Common myeloid progenitor, CD34-positive (primary cell): ENCODE data around the gene PMP22.

Experiments used
- CTCF ChIA-PET: fragments of 350-600 bp; sonication (Branson Sonifier 250); formaldehyde crosslinking; loops from one replicate; lab custom pipeline; 2021; ENCODE audit warnings: antibody characterized with exemption; lab: Charles Lee
- POLR2A ChIA-PET: fragments of 350-600 bp; sonication (Branson Sonifier 250); formaldehyde crosslinking; loops from one replicate; lab custom pipeline; 2021; ENCODE audit warnings: antibody characterized with exemption; lab: Charles Lee
- DNase-seq, 3 donors: peaks; one replicate each; pipeline versions ENCODE4 v3.0.0 to v3.0.0-alpha.2; 2013
- H3K27ac ChIP-seq, 2 experiments: 1 replicate in 1 of 2; 2 replicates in 1 of 2; pipeline ENCODE4 v1.7.0; 2013; ENCODE audit warnings: inconsistent platforms in 2 of 2, low read length in 2 of 2, mild to moderate bottlenecking in 2 of 2, low read depth in 1 of 2, moderate library complexity in 1 of 2; ENCODE audit not compliant: severe bottlenecking in 2 of 2, insufficient read depth in 1 of 2, poor library complexity in 1 of 2
- H3K27me3 ChIP-seq, 5 experiments: replicated peaks in 2 of 5; 1 replicate in 3 of 5; 2 replicates in 2 of 5; pipeline versions ENCODE4 v1.6.1 to v1.7.0; 2013; ENCODE audit warnings: low read length in 4 of 5, mild to moderate bottlenecking in 2 of 5, moderate library complexity in 2 of 5, inconsistent platforms in 1 of 5; ENCODE audit not compliant: insufficient read depth in 5 of 5, control insufficient read depth in 4 of 5
- H3K36me3 ChIP-seq, 4 experiments: 1 replicate in 2 of 4; 2 replicates in 2 of 4; pipeline versions ENCODE4 v1.6.1 to v1.7.0; 2013; ENCODE audit warnings: low read length in 3 of 4, control low read depth in 1 of 4, mild to moderate bottlenecking in 1 of 4; ENCODE audit not compliant: control insufficient read depth in 4 of 4, insufficient read depth in 4 of 4
- H3K4me1 ChIP-seq, 4 experiments: 1 replicate in 3 of 4; 2 replicates in 1 of 4; pipeline versions ENCODE4 v1.6.1 to v1.7.1; 2013; ENCODE audit warnings: low read length in 3 of 4, mild to moderate bottlenecking in 3 of 4, control low read depth in 1 of 4, inconsistent platforms in 1 of 4, moderate library complexity in 1 of 4; ENCODE audit not compliant: control insufficient read depth in 4 of 4, insufficient read depth in 4 of 4; ENCODE audit errors: control extremely low read depth in 1 of 4
- H3K4me3 ChIP-seq, 7 experiments: 1 replicate in 4 of 7; 2 replicates in 3 of 7; pipeline versions ENCODE4 v1.5.1 to v1.7.0; 2013; ENCODE audit warnings: mild to moderate bottlenecking in 7 of 7, low read length in 6 of 7, moderate library complexity in 6 of 7, inconsistent platforms in 2 of 7, low read depth in 2 of 7, control low read depth in 1 of 7; ENCODE audit not compliant: insufficient read depth in 4 of 7, control insufficient read depth in 1 of 7; ENCODE audit errors: extremely low read depth in 1 of 7
- H3K9me3 ChIP-seq, 5 experiments: 1 replicate in 4 of 5; 2 replicates in 1 of 5; pipeline versions ENCODE4 v1.6.1 to v1.7.1; 2013; ENCODE audit warnings: low read length in 4 of 5, mild to moderate bottlenecking in 2 of 5, inconsistent platforms in 1 of 5, low read depth in 1 of 5, moderate library complexity in 1 of 5; ENCODE audit not compliant: control insufficient read depth in 4 of 5, insufficient read depth in 2 of 5; ENCODE audit errors: control extremely low read depth in 1 of 5
- WGBS: methylation state at CpG from one replicate; pipeline ENCODE4 v1.1.5; 2013; ENCODE audit not compliant: insufficient coverage; 5-methylcytosine and 5-hydroxymethylcytosine counted together

The PMP22 gene

GRCh38 chr17:15263206-15263579 is 1.9 kb downstream of the PMP22 start:
- Histone ChIP-seq H3K27me3 (peaks cover 7 to 83% (median 39%) of the 10 kb centered on the region in 5 experiments), H3K4me3 (peak overlapping the region in 3 of 7 experiments; percentile 35 to 64 (median 62)), H3K9me3 (no peaks in the 10 kb centered on the region), H3K4me1 (peaks cover 3 to 32% (median 26%) of the 10 kb centered on the region in 4 experiments), H3K27ac (no peak overlapping the region), H3K36me3 (no peaks in the 10 kb centered on the region)
- WGBS = 0% methylated on average over 11 of the region's 17 CpGs
- ChIA-PET POLR2A (no interaction called here), CTCF (interaction anchor here (1.0 to 1.3 kb wide), 4 partner anchors 9 to 263 kb away, joined by 3 to 6 read pairs (median 3); no protein-coding TSS in a partner anchor)
- peak in 2 of 3 donors; percentile 33 to 43 for DNase-seq

GRCh38 chr17:15262291-15263205 is 2.6 kb downstream of the PMP22 start:
- Histone ChIP-seq H3K9me3 (no peaks in the 10 kb centered on the region), H3K4me3 (peak overlapping the region in 6 of 7 experiments; percentile 5 to 64 (median 40)), H3K4me1 (peaks cover 9 to 37% (median 30%) of the 10 kb centered on the region in 4 experiments), H3K27ac (no peak overlapping the region), H3K36me3 (no peaks in the 10 kb centered on the region), H3K27me3 (peaks cover 7 to 81% (median 39%) of the 10 kb centered on the region in 5 experiments)
- 1% methylated on average over 49 of the region's 60 CpGs for WGBS
- ChIA-PET CTCF (interaction anchor here (1.0 to 2.1 kb wide), 5 partner anchors 9 to 263 kb away, joined by 3 to 11 read pairs (median 3); no protein-coding TSS in a partner anchor), POLR2A (no interaction called here)
- DNase-seq = peak; percentile 36 to 59 (median 49)

- no peak overlapping the region for H3K27ac ChIP-seq
- ChIA-PET CTCF (interaction anchor here (1.0 to 2.1 kb wide), 5 partner anchors 14 to 242 kb away, joined by 3 to 11 read pairs (median 3); no protein-coding TSS in a partner anchor), POLR2A (no interaction called here)
- H3K4me3 ChIP-seq = peak overlapping the region in 2 of 7 experiments; percentile 35 to 64
- no peaks in the 10 kb centered on the region for H3K36me3 ChIP-seq
- peaks cover 4 to 76% (median 39%) of the 10 kb centered on the region in 5 experiments for H3K27me3 ChIP-seq
- WGBS = 10% methylated on average over 8 of the region's 9 CpGs
- DNase-seq = peak in 1 of 3 donors; percentile 17
- H3K9me3 ChIP-seq = no peaks in the 10 kb centered on the region
- H3K4me1 ChIP-seq = peaks cover 14 to 44% (median 37%) of the 10 kb centered on the region in 4 experiments
Observed at GRCh38 chr17:15261802-15262290, 3.3 kb downstream of the PMP22 start.

GRCh38 chr17:15261258-15261801 is 3.8 kb downstream of the PMP22 start:
- no peak overlapping the region for H3K27ac ChIP-seq
- peak overlapping the region in 6 of 7 experiments; percentile 19 to 77 (median 70) for H3K4me3 ChIP-seq
- ChIA-PET POLR2A (no interaction called here), CTCF (interaction anchor here (1.0 to 2.1 kb wide), 4 partner anchors 14 to 242 kb away, joined by 3 to 11 read pairs (median 3); no protein-coding TSS in a partner anchor)
- no peaks in the 10 kb centered on the region for H3K36me3 ChIP-seq
- WGBS = 8% methylated on average over 25 of the region's 32 CpGs
- peaks cover 4 to 74% (median 39%) of the 10 kb centered on the region in 5 experiments for H3K27me3 ChIP-seq
- DNase-seq = peak in 2 of 3 donors; percentile 42 to 55
- peaks cover 16 to 47% (median 38%) of the 10 kb centered on the region in 4 experiments for H3K4me1 ChIP-seq
- H3K9me3 ChIP-seq = no peaks in the 10 kb centered on the region

- Histone ChIP-seq H3K9me3 (no peaks in the 10 kb centered on the region), H3K36me3 (no peaks in the 10 kb centered on the region), H3K27ac (no peak overlapping the region), H3K4me3 (peak overlapping the region; percentile 25 to 77 (median 74)), H3K4me1 (peaks cover 16 to 47% (median 38%) of the 10 kb centered on the region in 4 experiments), H3K27me3 (peaks cover 4 to 67% (median 39%) of the 10 kb centered on the region in 5 experiments)
- POLR2A ChIA-PET = no interaction called here
- DNase-seq = peak; percentile 56 to 78 (median 66)
- CTCF ChIA-PET = interaction anchor here (1.0 to 4.4 kb wide), 4 partner anchors 38 to 243 kb away, joined by 3 to 54 read pairs (median 7); no protein-coding TSS in a partner anchor
- WGBS = under 1% methylated on average over 62 of the region's 67 CpGs
Observed at GRCh38 chr17:15260376-15261257, 4.5 kb downstream of the PMP22 start.
